ENCODE data around the gene TSPAN10. TPM values are rescaled to one million over a fixed set of nuclear protein-coding genes. Genes with fewer than 3 reads are reported as not detected.

TSPAN10 gene
- total RNA-seq, 1 donor from 2014 or later: not detected

- H3K9me3 Mint-ChIP-seq (ENCODE audit: unreplicated experiment): peaks cover 17% of the 10 kb centered on the region
- no peak overlapping the region for H3K4me3 Mint-ChIP-seq (ENCODE audit: unreplicated experiment)
- peaks cover 5% of the 10 kb centered on the region for H3K27me3 Mint-ChIP-seq (ENCODE audit: unreplicated experiment)
- no peak for DNase-seq
- no peaks in the 10 kb centered on the region for H3K36me3 Mint-ChIP-seq (ENCODE audit: unreplicated experiment)
- H3K27ac Mint-ChIP-seq (ENCODE audit: unreplicated experiment): no peak overlapping the region
- TF ChIP-seq CTCF (IDR thresholded peaks at IDR 0.05; ENCODE audit: partially characterized antibody, unreplicated experiment): no peak
- no peaks in the 10 kb centered on the region for H3K4me1 Mint-ChIP-seq (ENCODE audit: low read depth, unreplicated experiment)
Observed at GRCh38 chr17:81694810-81695209, 57.8 kb downstream of the TSPAN10 start.

DNA sequence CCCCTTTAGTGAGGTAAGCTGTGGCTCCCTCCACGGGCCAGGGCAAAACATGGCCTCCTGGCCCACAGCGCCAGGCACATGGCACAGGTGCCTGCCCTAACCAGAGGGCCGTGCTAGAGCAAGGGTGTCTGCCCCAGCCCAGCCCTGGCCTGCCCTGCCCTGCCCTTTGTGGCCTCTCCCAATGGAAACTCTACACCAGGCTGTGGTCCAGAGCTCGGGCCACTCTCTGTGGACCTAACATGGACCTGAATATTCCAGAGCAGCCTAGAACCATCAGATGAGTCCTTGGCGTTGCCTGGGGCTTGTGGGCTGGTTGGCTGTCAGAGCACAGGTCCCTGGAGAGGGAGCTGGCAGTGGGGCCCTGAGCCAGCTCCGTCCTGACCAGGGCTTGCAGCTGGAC is 58.2 kb downstream of the TSPAN10 start:
- TF ChIP-seq CTCF (IDR thresholded peaks at IDR 0.05; ENCODE audit: partially characterized antibody, unreplicated experiment): no peak
- peaks cover 5% of the 10 kb centered on the region for H3K27me3 Mint-ChIP-seq (ENCODE audit: unreplicated experiment)
- no peak overlapping the region for H3K27ac Mint-ChIP-seq (ENCODE audit: unreplicated experiment)
- peaks cover 16% of the 10 kb centered on the region for H3K9me3 Mint-ChIP-seq (ENCODE audit: unreplicated experiment)
- no peaks in the 10 kb centered on the region for H3K4me1 Mint-ChIP-seq (ENCODE audit: low read depth, unreplicated experiment)
- DNase-seq: no peak
- no peak overlapping the region for H3K4me3 Mint-ChIP-seq (ENCODE audit: unreplicated experiment)
- H3K36me3 Mint-ChIP-seq (ENCODE audit: unreplicated experiment): no peaks in the 10 kb centered on the region

DNA sequence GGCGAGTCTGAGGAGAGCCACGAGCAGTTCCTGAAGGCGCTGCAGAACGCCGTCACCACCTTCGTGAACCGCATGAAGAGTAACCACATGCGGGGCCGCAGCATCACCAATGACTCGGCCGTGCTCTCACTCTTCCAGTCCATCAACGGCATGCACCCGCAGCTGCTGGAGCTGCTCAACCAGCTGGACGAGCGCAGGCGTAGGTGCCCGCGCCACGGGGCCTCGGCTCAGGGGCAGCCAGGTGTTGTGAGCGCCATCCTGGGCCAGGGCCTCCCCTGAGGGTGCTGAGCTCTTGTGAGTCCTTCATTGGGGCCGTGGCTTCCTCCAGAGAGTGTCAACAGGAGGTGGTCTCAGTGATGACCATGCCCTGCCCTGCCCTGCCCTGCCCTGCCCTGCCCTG is 58.8 kb downstream of the TSPAN10 start:
- H3K27ac Mint-ChIP-seq (ENCODE audit: unreplicated experiment): no peak overlapping the region
- no peaks in the 10 kb centered on the region for H3K4me1 Mint-ChIP-seq (ENCODE audit: low read depth, unreplicated experiment)
- TF ChIP-seq CTCF (IDR thresholded peaks at IDR 0.05; ENCODE audit: partially characterized antibody, unreplicated experiment): no peak
- peaks cover 13% of the 10 kb centered on the region for H3K9me3 Mint-ChIP-seq (ENCODE audit: unreplicated experiment)
- DNase-seq: no peak
- no peaks in the 10 kb centered on the region for H3K36me3 Mint-ChIP-seq (ENCODE audit: unreplicated experiment)
- H3K4me3 Mint-ChIP-seq (ENCODE audit: unreplicated experiment): no peak overlapping the region
- H3K27me3 Mint-ChIP-seq (ENCODE audit: unreplicated experiment): peaks cover 5% of the 10 kb centered on the region

GRCh38 chr17:81696218-81696941 is 59.4 kb downstream of the TSPAN10 start:
- no peak for DNase-seq
- H3K27ac Mint-ChIP-seq (ENCODE audit: unreplicated experiment): no peak overlapping the region
- TF ChIP-seq CTCF (IDR thresholded peaks at IDR 0.05; ENCODE audit: partially characterized antibody, unreplicated experiment): no peak
- H3K36me3 Mint-ChIP-seq (ENCODE audit: unreplicated experiment): no peaks in the 10 kb centered on the region
- H3K4me3 Mint-ChIP-seq (ENCODE audit: unreplicated experiment): no peak overlapping the region
- peaks cover 13% of the 10 kb centered on the region for H3K9me3 Mint-ChIP-seq (ENCODE audit: unreplicated experiment)
- peaks cover 5% of the 10 kb centered on the region for H3K27me3 Mint-ChIP-seq (ENCODE audit: unreplicated experiment)
- no peaks in the 10 kb centered on the region for H3K4me1 Mint-ChIP-seq (ENCODE audit: low read depth, unreplicated experiment)

GRCh38 chr17:81697261-81698044 is 60.5 kb downstream of the TSPAN10 start:
- Mint-ChIP-seq H3K27me3 (ENCODE audit: unreplicated experiment) (peaks cover 5% of the 10 kb centered on the region), H3K4me1 (ENCODE audit: low read depth, unreplicated experiment) (peaks cover 2% of the 10 kb centered on the region), H3K4me3 (ENCODE audit: unreplicated experiment) (no peak overlapping the region), H3K27ac (ENCODE audit: unreplicated experiment) (no peak overlapping the region), H3K9me3 (ENCODE audit: unreplicated experiment) (peaks cover 9% of the 10 kb centered on the region), H3K36me3 (ENCODE audit: unreplicated experiment) (no peaks in the 10 kb centered on the region)
- no peak for DNase-seq
- TF ChIP-seq CTCF (IDR thresholded peaks at IDR 0.05; ENCODE audit: partially characterized antibody, unreplicated experiment): no peak
